Endometrium (tissue), 2 donors: Measurements from ENCODE around the gene ALG9.

Experiments used
- FAIRE-seq: peaks from 2 replicates; lab custom pipeline; 2012; peaks lifted over from hg19 to GRCh38; lab: Jason Lieb, UNC
- donor health status: control.
- donor health status: control.

The ALG9 gene

DNA sequence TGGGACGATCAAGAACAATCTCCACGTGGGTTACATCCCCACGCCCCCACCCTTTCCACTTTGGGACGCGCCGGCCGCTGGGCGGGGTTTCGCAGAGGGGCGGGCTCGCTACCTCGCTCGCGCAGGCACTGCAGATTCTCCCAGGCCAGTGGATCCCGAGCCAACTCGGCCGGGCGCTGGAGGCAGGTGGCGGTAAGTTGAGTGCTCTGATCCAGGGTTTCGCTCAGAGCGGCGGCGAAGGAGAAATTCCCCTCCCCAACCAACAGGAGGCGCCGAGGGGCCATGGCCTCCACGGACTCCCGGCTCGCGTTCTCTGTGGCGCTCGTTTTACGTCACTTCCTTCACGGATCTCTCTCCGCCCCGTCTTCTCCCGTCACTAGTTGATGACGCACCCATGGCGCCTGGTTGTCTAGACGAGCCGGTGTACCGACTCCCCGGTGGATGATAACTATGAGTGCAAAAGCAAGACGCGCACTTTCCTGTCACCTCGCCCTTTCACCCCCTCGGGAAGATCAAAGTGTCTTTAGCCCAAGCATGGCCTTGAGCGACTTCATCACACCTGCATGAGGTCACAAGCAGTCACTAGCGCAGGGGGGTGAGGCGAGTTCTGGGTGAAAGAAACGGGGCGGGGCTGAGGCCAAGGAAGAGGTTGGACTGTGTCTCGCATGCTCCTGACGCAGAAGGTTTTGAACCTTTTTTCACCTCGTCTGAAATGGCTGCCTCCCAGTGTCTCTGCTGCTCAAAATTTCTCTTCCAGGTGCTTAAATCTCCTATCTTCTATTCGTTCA is 7.7 kb upstream of the ALG9 start, which contains the start of the genes CFAP68 and FDXACB1:
Gene CFAP68 (plus strand): TSS at position 693 of the 788 bp plus-strand sequence. CDS start 20 bp downstream, at position 713.
Gene FDXACB1 (minus strand): TSS at position 317 of the 788 bp plus-strand sequence. CDS start 33 bp downstream, at position 284.
- FAIRE-seq: peak; percentile 89

DNA sequence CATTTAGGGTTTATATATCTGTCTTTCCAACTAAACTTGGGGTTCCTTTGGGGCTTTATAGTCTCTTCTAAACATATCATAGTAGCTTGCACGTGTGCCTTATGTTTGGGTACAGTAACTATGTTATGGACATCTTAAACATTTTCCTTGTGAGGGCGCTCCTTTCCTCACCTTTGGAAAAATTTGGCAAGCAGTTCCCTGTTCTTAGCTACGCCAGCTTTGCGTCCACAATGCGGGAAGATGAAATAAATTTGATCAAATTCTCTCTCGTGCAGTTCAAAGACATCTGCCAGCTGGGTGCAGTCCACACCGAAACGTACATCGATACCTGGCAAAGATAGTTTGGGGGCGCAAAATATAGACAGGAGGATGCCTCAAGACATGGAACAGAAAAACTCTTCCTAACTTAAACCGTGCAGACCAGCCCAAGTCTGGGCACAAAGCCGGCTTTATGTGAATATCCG is 7.0 kb upstream of the ALG9 start:
- no peak for FAIRE-seq

DNA sequence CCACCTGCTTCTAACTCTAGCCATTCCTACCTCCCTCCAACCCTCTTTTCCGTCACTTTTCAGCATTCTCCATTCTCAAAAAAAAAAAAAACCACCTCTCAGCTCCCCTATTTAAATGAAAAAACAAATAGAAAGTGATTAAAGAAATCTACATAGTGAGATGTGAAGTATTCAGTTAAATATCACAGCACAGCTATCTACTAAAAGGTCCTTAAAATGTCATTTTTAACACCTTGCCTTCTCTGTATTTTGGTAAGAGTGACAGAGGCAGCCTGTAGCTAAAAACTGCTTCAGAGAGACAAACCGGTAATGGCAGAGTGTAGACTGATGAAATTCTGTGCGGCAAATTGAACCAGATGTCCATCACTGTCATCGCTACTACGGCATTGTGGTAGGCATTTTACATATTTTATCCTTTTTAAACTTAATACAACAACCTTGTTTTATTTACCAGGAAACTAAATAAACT is 346 bp upstream of the ALG9 start:
- no peak for FAIRE-seq

DNA sequence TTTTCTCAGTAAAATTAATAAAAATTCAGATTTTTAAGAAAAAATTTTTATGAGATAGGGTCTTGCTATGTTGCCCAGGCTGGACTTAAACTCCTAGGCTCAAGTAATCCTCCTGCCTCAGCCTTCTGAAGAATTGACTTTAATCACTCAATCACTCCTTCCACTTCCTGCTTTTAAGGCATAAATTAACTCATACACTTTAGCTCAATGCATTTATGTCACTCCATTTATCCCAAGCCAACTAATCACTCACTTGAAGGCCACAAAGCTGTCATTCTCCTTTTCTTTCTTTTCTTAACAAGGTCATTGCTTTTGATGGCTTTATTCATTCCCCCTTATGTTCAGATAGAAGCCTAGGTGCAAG is 877 bp downstream of the ALG9 start:
- FAIRE-seq: no peak

DNA sequence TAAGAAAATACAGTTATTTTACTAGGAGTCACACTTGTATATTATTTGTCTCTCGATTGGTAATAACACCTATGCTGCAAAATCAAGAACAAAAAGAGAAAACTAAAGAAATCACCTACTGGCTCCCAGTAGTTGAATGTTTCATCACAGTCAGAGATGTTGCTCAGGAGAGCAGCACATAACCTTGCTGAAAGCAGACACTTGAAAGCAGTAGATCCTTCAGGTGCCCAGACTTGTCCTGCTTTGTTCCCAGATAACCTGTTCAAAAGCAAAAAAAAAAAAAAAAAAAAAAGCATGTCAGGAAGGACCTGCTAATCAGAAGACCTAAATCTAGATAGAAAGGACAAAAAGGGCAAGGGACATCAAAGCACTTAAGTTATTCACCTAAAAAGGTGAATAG is 1.3 kb downstream of the ALG9 start:
- no peak for FAIRE-seq

DNA sequence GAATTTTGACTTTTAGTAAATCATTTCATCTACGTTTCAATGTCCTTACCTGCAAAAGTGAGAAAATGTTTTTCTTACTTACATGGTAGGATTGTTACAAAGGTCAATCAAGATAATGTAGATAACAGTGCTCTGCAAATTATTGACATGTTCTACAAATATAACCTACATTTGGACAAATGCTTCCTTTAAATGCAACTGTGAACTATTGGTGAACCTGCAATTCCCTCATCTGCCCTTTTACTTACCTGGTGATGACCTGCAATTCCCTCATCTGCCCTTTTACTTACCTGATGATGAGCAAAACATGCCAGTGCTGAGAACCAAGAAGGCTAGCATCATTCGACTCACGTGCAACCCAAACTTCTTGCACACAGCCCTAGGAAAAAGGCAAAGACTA is 11.1 kb downstream of the ALG9 start:
- no peak for FAIRE-seq

DNA sequence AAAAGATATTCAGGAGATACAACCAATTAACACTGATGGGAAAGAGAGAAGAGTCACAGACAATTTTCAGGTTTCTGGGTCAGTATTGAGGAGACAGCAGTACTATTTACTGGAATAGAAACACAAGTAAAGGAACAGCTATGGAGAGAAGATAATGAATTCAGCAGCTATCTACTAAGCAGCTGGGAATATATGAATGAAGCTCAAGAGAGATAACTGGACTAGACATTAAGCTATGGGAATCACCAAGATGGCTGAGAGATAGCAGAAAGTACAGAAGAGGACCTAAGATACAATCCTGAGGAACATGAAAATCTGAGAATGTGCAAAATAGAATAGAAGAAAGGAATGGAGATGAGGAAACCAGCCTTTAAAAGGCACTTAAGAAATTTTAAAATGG is 15.9 kb downstream of the ALG9 start:
- FAIRE-seq: no peak

DNA sequence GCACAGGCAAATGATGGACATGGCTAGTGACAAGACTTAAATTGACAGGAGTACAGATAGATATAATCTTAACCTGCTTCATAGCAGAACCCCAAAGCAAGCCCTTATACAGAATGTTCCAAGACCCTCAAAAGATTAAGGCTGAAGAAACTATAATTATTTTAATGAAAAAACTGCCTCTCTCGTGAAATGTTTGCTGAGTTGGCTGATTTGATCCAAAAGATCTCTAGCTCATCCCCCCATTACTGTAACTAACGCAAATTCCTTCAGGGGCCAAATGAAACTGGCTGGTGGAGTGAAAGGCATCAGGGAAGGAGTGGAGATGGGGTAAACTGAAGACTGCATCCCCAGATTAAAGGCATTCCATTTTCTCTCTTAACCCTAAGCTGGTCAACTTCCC is 19.3 kb downstream of the ALG9 start:
- FAIRE-seq: no peak

DNA sequence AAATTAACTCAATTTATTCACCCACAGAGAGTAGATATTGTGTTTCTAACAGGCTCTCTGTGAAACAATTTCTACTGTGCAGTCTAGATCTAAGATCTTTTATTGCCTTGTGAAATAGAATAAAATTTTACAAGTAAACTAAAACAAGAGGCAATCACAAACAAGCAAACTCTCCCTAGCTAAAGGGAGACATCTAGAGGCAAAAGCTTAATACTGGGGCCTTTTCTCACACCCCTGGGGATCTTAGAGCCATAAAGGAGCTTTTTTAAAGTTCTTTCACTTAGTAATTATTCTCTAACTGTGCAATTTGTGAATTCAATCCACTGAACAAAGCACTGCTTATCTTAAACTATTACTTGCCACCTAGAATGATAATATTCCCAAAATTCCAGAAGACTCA is 19.7 kb downstream of the ALG9 start:
- peak; percentile 57 for FAIRE-seq

DNA sequence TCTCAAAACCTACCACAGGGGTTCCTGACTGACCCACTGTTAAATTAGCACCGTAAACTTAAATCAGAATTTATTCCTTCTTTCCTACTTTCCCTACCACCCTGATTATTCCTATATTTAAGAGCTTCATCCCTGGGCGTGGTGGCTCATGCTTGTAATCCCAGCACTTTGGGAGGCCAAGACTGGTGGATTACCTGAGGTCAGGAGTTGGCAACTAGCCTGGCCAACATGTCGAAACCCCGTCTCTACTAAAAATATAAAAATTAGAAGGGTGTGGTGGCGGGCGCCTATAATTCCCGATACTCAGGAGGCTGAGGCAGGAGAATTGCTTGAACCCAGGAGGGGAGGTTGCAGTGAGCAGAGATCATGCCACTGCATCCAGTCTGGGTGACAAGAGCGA is 20.3 kb downstream of the ALG9 start:
- FAIRE-seq: no peak

DNA sequence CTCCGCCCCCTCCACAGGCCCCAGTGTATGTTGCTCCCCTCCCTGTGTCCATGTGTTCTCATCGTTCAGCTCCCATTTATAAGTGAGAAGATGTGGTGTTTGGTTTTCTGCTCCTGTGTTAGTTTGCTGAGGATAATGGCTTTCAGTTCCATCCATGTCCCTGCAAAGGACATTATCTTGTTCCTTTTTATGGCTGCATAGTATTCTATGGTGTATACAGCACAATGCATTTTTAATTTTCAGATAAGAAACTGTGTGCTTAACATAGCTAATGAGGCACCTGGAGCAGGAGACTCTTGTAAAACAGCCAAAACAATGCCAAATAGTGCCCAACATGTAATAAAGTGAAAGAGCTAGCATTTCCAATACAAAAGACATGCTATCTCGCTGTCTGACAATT is 21.8 kb downstream of the ALG9 start:
- FAIRE-seq: no peak

DNA sequence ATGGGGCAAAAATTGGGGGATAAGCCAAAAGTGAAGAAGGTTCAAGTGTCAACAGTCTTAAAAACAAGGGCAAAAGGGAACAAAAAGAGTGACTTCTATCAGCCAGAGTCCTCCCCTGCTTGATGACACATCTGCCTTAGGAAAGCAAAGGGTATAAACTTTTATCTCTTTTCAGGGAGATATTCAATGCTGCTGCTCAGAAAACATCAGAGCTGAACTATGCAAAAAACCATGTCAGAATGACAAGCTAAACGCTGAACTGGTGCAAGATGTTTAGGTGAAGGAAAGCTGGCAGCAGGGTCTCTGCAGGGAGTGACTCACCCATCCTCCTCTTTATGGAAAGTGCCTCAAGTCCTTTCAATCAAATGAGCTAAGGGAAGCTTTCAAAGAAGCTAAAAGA is 24.7 kb downstream of the ALG9 start:
- FAIRE-seq: no peak

DNA sequence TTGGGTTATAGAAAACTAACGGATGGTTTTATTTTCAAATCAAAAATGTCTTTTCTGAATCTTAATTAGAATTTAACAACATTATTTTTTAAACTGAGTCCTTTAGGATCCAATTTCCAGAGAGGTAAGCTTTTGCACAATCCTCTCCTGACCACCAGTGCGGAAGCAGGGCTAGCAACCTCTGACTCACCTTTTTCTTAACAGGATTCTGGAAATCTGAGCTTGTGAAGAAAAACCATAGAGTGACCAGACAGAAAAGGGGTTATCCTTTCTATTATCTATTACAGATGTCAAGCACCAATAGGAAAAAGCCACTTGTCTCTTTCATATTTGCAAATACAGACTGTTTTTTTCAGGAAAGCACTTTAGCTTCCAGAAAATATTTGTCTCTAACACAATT is 25.3 kb downstream of the ALG9 start:
- no peak for FAIRE-seq

DNA sequence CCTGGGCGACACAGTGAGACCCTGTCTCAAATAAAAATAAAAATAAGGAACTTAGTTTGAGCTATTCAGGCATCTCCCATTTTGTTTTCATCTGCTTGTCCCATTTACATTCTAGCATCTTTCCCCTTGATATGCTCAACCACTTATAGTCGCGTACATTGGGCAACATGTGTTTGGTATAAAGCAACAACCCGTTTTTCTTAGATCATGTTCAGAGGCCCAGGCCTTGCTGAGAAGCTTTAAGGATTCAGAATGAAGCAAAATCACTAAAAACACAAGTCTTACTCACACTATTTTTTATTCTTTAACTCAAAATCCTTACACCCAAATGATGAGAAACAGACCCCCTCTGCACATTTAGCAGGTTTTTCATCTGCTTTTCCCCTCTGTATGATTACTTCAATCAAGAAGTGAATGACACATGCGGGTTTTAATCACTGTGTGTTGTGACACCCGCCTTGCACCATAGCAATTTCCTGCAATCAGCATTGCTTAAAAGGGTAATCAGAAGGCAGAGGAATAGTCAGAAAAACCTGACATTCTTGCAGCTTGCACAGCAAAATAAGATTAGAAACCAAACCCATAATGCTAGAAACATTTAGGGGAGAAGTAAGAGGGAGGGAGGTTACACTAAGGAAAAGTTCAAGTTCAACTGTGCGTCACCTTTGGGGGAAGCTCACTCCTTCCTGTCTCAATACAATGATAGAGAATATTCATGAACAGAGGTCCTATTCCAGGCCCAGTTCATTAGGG is 25.9 kb downstream of the ALG9 start:
- FAIRE-seq: no peak

DNA sequence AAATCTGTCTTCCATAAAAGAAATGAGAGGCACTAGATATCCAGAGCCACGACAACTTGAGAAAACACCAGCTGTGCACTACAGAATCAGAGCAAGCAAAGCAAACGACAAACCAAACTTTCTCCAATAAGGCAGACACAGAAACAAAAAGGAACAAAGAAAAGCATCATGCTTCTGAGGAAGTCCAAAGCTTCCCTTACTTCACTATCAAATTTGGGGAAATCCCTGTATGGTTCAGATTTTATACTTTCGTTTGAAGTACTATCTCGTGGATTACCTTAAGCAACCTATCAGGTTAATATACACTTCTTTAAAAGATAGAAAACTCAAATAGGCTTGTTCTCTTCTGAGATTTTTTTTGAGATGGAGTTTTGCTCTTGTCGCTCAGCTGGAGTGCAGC is 27.7 kb downstream of the ALG9 start:
- no peak for FAIRE-seq

DNA sequence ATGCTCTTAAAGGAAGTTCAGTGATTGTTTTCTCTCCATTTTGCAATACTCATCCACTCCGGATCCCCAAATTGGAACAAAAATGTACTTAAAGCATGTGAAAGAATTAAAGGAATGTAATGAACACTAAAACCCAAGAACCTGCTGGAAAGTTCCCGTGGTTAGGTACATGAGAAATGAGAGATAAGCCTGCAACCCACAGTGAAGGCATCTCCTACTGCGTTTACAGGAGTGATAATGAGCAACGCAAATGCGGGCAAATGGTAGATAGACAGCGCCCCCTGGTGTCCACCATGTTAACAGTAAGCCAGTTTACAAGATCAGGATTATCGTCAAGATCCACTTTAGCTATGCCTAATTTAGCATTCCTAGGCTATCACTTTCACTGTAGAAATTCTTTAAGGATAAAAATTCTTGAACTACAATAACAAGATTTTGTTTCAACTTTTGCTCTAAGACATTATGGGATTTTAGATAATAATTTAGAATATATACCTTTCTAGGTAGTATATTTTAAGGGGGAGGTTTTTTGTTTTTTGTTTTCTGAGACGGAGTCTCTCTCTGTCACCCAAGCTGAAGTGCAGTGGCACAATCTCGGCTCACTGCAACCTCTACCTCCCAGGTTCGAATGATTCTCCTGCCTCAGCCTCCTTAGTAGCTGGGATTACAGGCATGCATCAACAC is 29.9 kb downstream of the ALG9 start:
- FAIRE-seq: peak; percentile 84

DNA sequence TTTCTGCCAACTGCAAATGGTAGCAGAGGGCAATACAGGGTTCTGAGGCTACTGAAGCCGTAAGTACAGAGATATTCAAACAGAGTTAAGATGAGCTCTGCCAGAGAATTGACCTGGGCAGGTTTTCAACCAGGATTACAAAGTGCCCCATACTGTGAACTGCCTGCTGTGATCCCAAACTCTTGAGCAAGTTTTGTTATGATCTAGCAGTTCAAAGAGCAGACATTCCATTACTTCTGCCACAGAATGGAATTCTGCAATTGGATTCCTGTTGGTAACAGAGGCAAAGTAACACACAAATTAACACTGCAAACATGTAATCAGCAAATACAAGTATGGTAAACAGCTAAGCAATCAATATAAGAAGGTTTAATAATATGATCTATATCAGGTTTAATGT is 31.2 kb downstream of the ALG9 start:
- no peak for FAIRE-seq

DNA sequence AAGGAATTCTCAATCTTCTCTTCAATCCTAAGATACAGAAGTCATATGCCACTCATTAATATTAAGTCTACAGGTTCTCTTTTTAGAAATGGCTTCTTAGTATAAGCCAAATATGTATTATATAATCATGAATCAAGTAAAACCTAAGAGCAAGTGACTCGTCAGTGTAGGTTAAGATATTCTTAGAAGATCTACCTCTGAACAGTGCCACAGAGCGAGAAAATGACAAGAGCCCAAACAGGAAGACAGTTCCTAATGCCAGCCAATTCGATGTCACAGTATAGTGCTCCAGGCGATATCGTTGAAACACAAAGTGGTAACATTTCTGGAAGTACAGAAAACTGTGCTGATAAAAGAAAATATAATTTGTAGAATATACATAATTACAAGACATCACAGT is 33.3 kb downstream of the ALG9 start:
- no peak for FAIRE-seq

DNA sequence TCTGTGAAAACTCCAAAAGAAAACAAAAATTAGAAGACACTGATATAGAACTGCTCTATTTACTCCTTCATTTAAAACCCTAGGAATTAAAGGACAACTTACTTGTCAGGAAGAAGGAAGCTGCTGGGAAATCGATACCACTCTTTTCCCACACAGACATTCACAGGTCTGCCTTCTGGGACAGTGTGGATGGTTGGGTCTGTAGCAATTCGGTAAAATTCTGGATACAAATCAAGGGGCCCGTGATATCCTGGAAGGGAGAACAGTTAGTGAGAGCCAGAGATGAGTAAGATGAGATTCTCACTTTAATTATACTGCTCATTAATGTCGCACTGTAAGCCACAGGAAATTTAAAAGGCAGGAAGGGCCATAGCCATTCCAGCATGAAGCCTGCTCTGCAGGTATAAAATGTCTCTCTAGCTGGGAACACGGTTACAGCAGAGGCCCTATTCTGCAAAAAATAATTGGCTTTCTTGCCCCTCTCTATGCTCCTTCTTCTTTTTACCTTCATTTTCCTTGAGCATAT is 34.0 kb downstream of the ALG9 start:
- FAIRE-seq: no peak

DNA sequence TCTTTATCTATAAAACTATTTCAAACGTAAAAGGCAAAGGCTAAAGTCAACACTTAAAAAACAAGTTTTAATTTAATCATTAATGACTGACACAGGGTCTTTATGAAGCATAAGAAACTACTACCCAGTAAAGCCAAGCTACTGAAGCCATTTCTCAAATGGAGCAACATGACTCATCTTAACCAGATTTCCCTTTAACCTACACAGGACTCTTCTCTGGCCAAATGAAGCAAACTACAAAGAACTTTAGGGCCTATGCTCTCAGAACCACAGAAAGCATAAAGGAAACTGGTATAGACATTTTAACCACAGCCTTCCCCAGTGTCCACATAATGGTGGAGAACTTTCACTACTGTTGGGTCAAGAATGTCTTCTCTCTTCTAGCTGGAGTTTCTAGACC is 34.7 kb downstream of the ALG9 start:
- FAIRE-seq: no peak

DNA sequence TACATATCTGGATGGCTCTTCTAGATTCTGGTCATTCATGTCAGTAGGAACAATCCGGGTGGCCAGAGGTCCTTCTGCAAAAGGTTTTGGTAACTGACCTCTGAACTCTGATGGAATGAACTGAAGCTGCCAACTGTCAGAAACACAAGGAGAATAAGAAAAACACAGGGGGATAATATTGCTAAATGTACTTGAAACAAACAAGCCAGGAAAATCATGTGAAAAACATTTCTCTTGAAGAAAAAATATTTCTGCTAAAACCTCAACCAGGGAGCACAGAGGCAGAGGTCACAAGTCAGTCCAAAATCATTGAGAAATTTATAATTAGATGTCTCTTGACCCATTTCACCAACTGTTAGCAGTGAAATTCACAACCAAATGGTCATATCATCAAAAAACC is 35.2 kb downstream of the ALG9 start:
- no peak for FAIRE-seq

DNA sequence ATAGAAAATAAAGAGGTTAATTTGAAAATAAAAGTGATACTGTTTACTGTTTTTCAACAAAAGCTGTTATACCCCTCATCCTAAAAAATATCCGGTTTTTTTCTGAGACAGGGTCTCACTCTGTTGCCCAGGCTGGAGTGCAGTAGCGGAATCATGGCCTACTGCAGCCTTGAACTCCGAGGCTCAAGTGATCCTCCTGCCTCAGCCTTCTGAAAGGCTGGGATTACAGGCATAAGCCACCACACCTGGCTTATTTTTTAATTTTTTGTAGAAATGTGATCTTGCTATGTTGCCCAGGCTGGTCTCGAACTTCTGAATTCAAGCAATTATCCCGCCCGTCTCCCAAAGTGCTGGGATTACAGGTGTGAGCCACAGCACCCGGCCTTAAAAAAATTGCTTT is 35.7 kb downstream of the ALG9 start:
- no peak for FAIRE-seq
